ENCODE data around the gene ADGRF5. TPM values are rescaled to one million over a fixed set of nuclear protein-coding genes. Genes with fewer than 3 reads are reported as not detected.

Gene ADGRF5
- total RNA-seq, 2 experiments from 2014 or later, result not detected

GRCh38 chr6:46949632-46950280 is 28.0 kb upstream of the ADGRF5 start:
- no peak for ATAC-seq (ENCODE audit: low read depth)
- Mint-ChIP-seq H3K4me3 (no peak overlapping the region), H3K36me3 (no peaks in the 10 kb centered on the region), H3K9me3 (no peaks in the 10 kb centered on the region), H3K27me3 (peaks cover 2% of the 10 kb centered on the region), H3K4me1 (no peaks in the 10 kb centered on the region), H3K27ac (no peak overlapping the region)
- POLR2A ChIA-PET, result no interaction called here
- DNase-seq, result no peak

GRCh38 chr6:46948699-46949098 is 27.0 kb upstream of the ADGRF5 start:
- no peaks in the 10 kb centered on the region for H3K36me3 Mint-ChIP-seq
- peaks cover 2% of the 10 kb centered on the region for H3K27me3 Mint-ChIP-seq
- no peaks in the 10 kb centered on the region for H3K4me1 Mint-ChIP-seq
- no peak overlapping the region for H3K4me3 Mint-ChIP-seq
- ATAC-seq (ENCODE audit: low read depth) (no peak), DNase-seq (no peak)
- POLR2A ChIA-PET, result no interaction called here
- no peaks in the 10 kb centered on the region for H3K9me3 Mint-ChIP-seq
- H3K27ac Mint-ChIP-seq, result no peak overlapping the region

GRCh38 chr6:46947497-46947896 is 25.8 kb upstream of the ADGRF5 start:
- Mint-ChIP-seq H3K36me3 (no peaks in the 10 kb centered on the region), H3K9me3 (no peaks in the 10 kb centered on the region), H3K4me1 (no peaks in the 10 kb centered on the region), H3K4me3 (no peak overlapping the region), H3K27ac (no peak overlapping the region), H3K27me3 (peaks cover 2% of the 10 kb centered on the region)
- POLR2A ChIA-PET, result no interaction called here
- DNase-seq (no peak), ATAC-seq (ENCODE audit: low read depth) (no peak)

- POLR2A ChIA-PET, result no interaction called here
- Mint-ChIP-seq H3K27ac (no peak overlapping the region), H3K4me1 (no peaks in the 10 kb centered on the region), H3K36me3 (no peaks in the 10 kb centered on the region), H3K4me3 (no peak overlapping the region), H3K27me3 (peaks cover 6% of the 10 kb centered on the region), H3K9me3 (no peaks in the 10 kb centered on the region)
- no peak for DNase-seq
- no peak for ATAC-seq (ENCODE audit: low read depth)
These were observed 18.9 kb upstream of the ADGRF5 start for GRCh38 chr6:46940433-46941226.

GRCh38 chr6:46937642-46938041 is 15.9 kb upstream of the ADGRF5 start:
- DNase-seq (no peak), ATAC-seq (ENCODE audit: low read depth) (no peak)
- Mint-ChIP-seq H3K27me3 (peaks cover 6% of the 10 kb centered on the region), H3K4me1 (no peaks in the 10 kb centered on the region), H3K4me3 (no peak overlapping the region), H3K9me3 (no peaks in the 10 kb centered on the region), H3K36me3 (no peaks in the 10 kb centered on the region), H3K27ac (no peak overlapping the region)
- POLR2A ChIA-PET, result no interaction called here

GRCh38 chr6:46935687-46936086 is 13.9 kb upstream of the ADGRF5 start:
- POLR2A ChIA-PET, result no interaction called here
- Mint-ChIP-seq H3K4me3 (no peak overlapping the region), H3K27ac (no peak overlapping the region), H3K9me3 (no peaks in the 10 kb centered on the region), H3K4me1 (no peaks in the 10 kb centered on the region), H3K36me3 (no peaks in the 10 kb centered on the region), H3K27me3 (peaks cover 6% of the 10 kb centered on the region)
- ATAC-seq (ENCODE audit: low read depth), result no peak
- no peak for DNase-seq

- peaks cover 4% of the 10 kb centered on the region for H3K27me3 Mint-ChIP-seq
- H3K36me3 Mint-ChIP-seq, result no peaks in the 10 kb centered on the region
- ATAC-seq (ENCODE audit: low read depth), result no peak
- H3K4me1 Mint-ChIP-seq, result no peaks in the 10 kb centered on the region
- no peak for DNase-seq
- no peak overlapping the region for H3K4me3 Mint-ChIP-seq
- H3K27ac Mint-ChIP-seq, result no peak overlapping the region
- POLR2A ChIA-PET, result no interaction called here
- no peaks in the 10 kb centered on the region for H3K9me3 Mint-ChIP-seq
These were observed 12.0 kb upstream of the ADGRF5 start for GRCh38 chr6:46933751-46934150.

- Mint-ChIP-seq H3K4me3 (no peak overlapping the region), H3K27me3 (peaks cover 2% of the 10 kb centered on the region), H3K4me1 (no peaks in the 10 kb centered on the region), H3K36me3 (no peaks in the 10 kb centered on the region), H3K27ac (no peak overlapping the region), H3K9me3 (no peaks in the 10 kb centered on the region)
- POLR2A ChIA-PET, result no interaction called here
- DNase-seq (no peak), ATAC-seq (ENCODE audit: low read depth) (no peak)
These were observed 11.0 kb upstream of the ADGRF5 start for GRCh38 chr6:46932526-46933319.

GRCh38 chr6:46931416-46931815 is 9.7 kb upstream of the ADGRF5 start:
- H3K4me3 Mint-ChIP-seq, result no peak overlapping the region

GRCh38 chr6:46930331-46930730 is 8.6 kb upstream of the ADGRF5 start:
- no peak for DNase-seq
- Mint-ChIP-seq H3K27me3 (peaks cover 2% of the 10 kb centered on the region), H3K9me3 (no peaks in the 10 kb centered on the region), H3K4me3 (no peak overlapping the region), H3K27ac (no peak overlapping the region), H3K36me3 (no peaks in the 10 kb centered on the region), H3K4me1 (no peaks in the 10 kb centered on the region)
- POLR2A ChIA-PET, result no interaction called here
- ATAC-seq (ENCODE audit: low read depth), result no peak

More at GRCh38 chr6:46931416-46931815, 9.7 kb upstream of the ADGRF5 start:
- DNase-seq (no peak), ATAC-seq (ENCODE audit: low read depth) (no peak)
- Mint-ChIP-seq H3K27ac (no peak overlapping the region), H3K9me3 (no peaks in the 10 kb centered on the region), H3K27me3 (peaks cover 2% of the 10 kb centered on the region), H3K36me3 (no peaks in the 10 kb centered on the region), H3K4me1 (no peaks in the 10 kb centered on the region)
- POLR2A ChIA-PET, result no interaction called here

- DNase-seq, result no peak
- no peak for ATAC-seq (ENCODE audit: low read depth)
- Mint-ChIP-seq H3K27ac (no peak overlapping the region), H3K9me3 (no peaks in the 10 kb centered on the region), H3K4me3 (no peak overlapping the region), H3K4me1 (no peaks in the 10 kb centered on the region), H3K27me3 (peaks cover 2% of the 10 kb centered on the region), H3K36me3 (no peaks in the 10 kb centered on the region)
- POLR2A ChIA-PET, result no interaction called here
These were observed 5.3 kb upstream of the ADGRF5 start for GRCh38 chr6:46927066-46927465.

- no peak overlapping the region for H3K4me3 Mint-ChIP-seq
- H3K9me3 Mint-ChIP-seq, result no peaks in the 10 kb centered on the region
- DNase-seq, result no peak
- H3K27ac Mint-ChIP-seq, result no peak overlapping the region
- H3K27me3 Mint-ChIP-seq, result peaks cover 2% of the 10 kb centered on the region
- H3K36me3 Mint-ChIP-seq, result no peaks in the 10 kb centered on the region
- H3K4me1 Mint-ChIP-seq, result no peaks in the 10 kb centered on the region
- ATAC-seq (ENCODE audit: low read depth), result no peak
- POLR2A ChIA-PET, result no interaction called here
These were observed 4.7 kb upstream of the ADGRF5 start for GRCh38 chr6:46926481-46926880.

- Mint-ChIP-seq H3K27me3 (peaks cover 2% of the 10 kb centered on the region), H3K27ac (no peak overlapping the region), H3K4me1 (no peaks in the 10 kb centered on the region), H3K4me3 (no peak overlapping the region), H3K36me3 (no peaks in the 10 kb centered on the region), H3K9me3 (no peaks in the 10 kb centered on the region)
- no peak for ATAC-seq (ENCODE audit: low read depth)
- POLR2A ChIA-PET, result no interaction called here
- DNase-seq, result no peak
These were observed 4.0 kb upstream of the ADGRF5 start for GRCh38 chr6:46925563-46926253.
